Naive thymus-derived CD8-positive, alpha-beta T cell (primary cell): Measurements from ENCODE around the gene BCR. TPM values are rescaled to one million over a fixed set of nuclear protein-coding genes. Genes with fewer than 3 reads are reported as not detected.
A peak's percentile ranks its signal among the peaks of the same experiment; 100 is the strongest.

ENCODE experiments used
- ATAC-seq, 2 donors: fragments of 150-1000 bp; cut with Tn5 transposase in 1 of 2; sonication (Bioruptor Pico), chemical (Tn5 transposase) in 1 of 2; 1 replicate in 1 of 2; 2 replicates in 1 of 2; pipeline ENCODE4 v1.10.0; 2021; ENCODE audit warnings: mild to moderate bottlenecking in 2 of 2, moderate library complexity in 2 of 2
- POLR2A ChIA-PET: fragments of 350-600 bp; sonication (Branson Sonifier 250); formaldehyde crosslinking; loops from one replicate; lab custom pipeline; 2021; ENCODE audit warnings: antibody characterized with exemption; lab: Charles Lee
- DNase-seq, 10 donors: peaks; one replicate each; pipeline versions ENCODE4 v3.0.0 to v3.0.0-alpha.2; 2020 to 2022
- H3K27ac Mint-ChIP-seq, 10 donors: one replicate each; pipeline ENCODE4 v1.8.0; 2020 to 2022; ENCODE audit warnings: mild to moderate bottlenecking in 10 of 10, mixed read lengths in 10 of 10, moderate library complexity in 4 of 10, inconsistent platforms in 1 of 10
- H3K27me3 Mint-ChIP-seq, 5 donors: one replicate each; pipeline ENCODE4 v1.8.0; 2021 to 2022; ENCODE audit warnings: mixed read lengths in 5 of 5
- H3K36me3 Mint-ChIP-seq, 3 donors: one replicate each; pipeline ENCODE4 v1.8.0; 2020 to 2022; ENCODE audit warnings: mixed read lengths in 3 of 3, mild to moderate bottlenecking in 2 of 3, inconsistent platforms in 1 of 3
- H3K4me1 Mint-ChIP-seq, 4 donors: one replicate each; pipeline ENCODE4 v1.8.0; 2021 to 2022; ENCODE audit warnings: mixed read lengths in 4 of 4
- H3K4me3 Mint-ChIP-seq, 10 donors: one replicate each; pipeline ENCODE4 v1.8.0; 2020 to 2022; ENCODE audit warnings: mild to moderate bottlenecking in 10 of 10, mixed read lengths in 10 of 10, moderate library complexity in 6 of 10, inconsistent platforms in 1 of 10
- H3K9me3 Mint-ChIP-seq, 9 donors: one replicate each; pipeline ENCODE4 v1.8.0; 2020 to 2022; ENCODE audit warnings: mixed read lengths in 9 of 9, mild to moderate bottlenecking in 3 of 9, inconsistent platforms in 1 of 9, moderate library complexity in 1 of 9
- polyA plus RNA-seq, 3 donors: library from polyadenylated mRNA; unstranded; fragments of 300-500 nt; fragmentation: Illumina TruSeq; gene quantifications; one replicate each; pipeline ENCODE4 v1.2.3, GENCODE V29; 2021
- total RNA-seq, 8 experiments: library from RNA in 2 of 8; stranded (reverse) in 2 of 8; gene quantifications; one replicate each; pipeline ENCODE4 v1.2.3 and lab custom pipeline; 2021 to 2026

The BCR gene
- total and polyA plus RNA-seq, 5 experiments from 2014 or later = 3.8 to 76.9 (median 18.3) TPM

GRCh38 chr22:23289851-23290724 is 109.8 kb downstream of the BCR start:
- Mint-ChIP-seq H3K27ac (peak overlapping the region in 2 of 10 donors; percentile 49 to 76), H3K4me3 (no peak overlapping the region), H3K36me3 (peaks cover 4 to 79% (median 15%) of the 10 kb centered on the region in 3 donors), H3K27me3 (no peaks in the 10 kb centered on the region), H3K9me3 (no peaks in the 10 kb centered on the region), H3K4me1 (peaks cover 0 to 5% (median 2%) of the 10 kb centered on the region in 4 donors)
- peak; percentile 67 to 72 for ATAC-seq
- peak; percentile 32 to 75 (median 52) for DNase-seq
- POLR2A ChIA-PET = interaction anchor here (0.6 to 2.6 kb wide), 2 partner anchors 41 to 111 kb away, joined by 3 to 11 read pairs; partner anchors contain the start of gene BCR

- ATAC-seq (no peak), DNase-seq (no peak)
- H3K36me3 Mint-ChIP-seq = peaks cover 4 to 84% (median 23%) of the 10 kb centered on the region in 3 donors
- H3K27ac Mint-ChIP-seq = peak overlapping the region in 1 of 10 donors; percentile 51
- no peaks in the 10 kb centered on the region for H3K27me3 Mint-ChIP-seq
- POLR2A ChIA-PET = interaction anchor here (0.7 kb wide), 1 partner anchor 114 kb away, joined by 5 read pairs; no protein-coding TSS in a partner anchor
- H3K9me3 Mint-ChIP-seq = no peaks in the 10 kb centered on the region
- H3K4me3 Mint-ChIP-seq = no peak overlapping the region
- H3K4me1 Mint-ChIP-seq = peaks cover 0 to 5% (median 2%) of the 10 kb centered on the region in 4 donors
Observed at GRCh38 chr22:23291806-23292452, 111.6 kb downstream of the BCR start.

GRCh38 chr22:23292453-23293350 is 112.4 kb downstream of the BCR start:
- Mint-ChIP-seq H3K27me3 (no peaks in the 10 kb centered on the region), H3K4me1 (peaks cover 0 to 5% (median 2%) of the 10 kb centered on the region in 4 donors), H3K27ac (peak overlapping the region in 2 of 10 donors; percentile 9 to 51), H3K9me3 (no peaks in the 10 kb centered on the region), H3K4me3 (no peak overlapping the region), H3K36me3 (peaks cover 4 to 88% (median 24%) of the 10 kb centered on the region in 3 donors)
- POLR2A ChIA-PET = interaction anchor here (0.7 kb wide), 1 partner anchor 114 kb away, joined by 5 read pairs; no protein-coding TSS in a partner anchor
- DNase-seq (no peak), ATAC-seq (no peak)

GRCh38 chr22:23293720-23294119 is 113.4 kb downstream of the BCR start:
- Mint-ChIP-seq H3K27ac (no peak overlapping the region), H3K9me3 (no peaks in the 10 kb centered on the region), H3K4me1 (peaks cover 0 to 5% (median 2%) of the 10 kb centered on the region in 4 donors), H3K4me3 (no peak overlapping the region), H3K27me3 (no peaks in the 10 kb centered on the region), H3K36me3 (peaks cover 4 to 89% (median 27%) of the 10 kb centered on the region in 3 donors)
- DNase-seq (no peak), ATAC-seq (no peak)
- POLR2A ChIA-PET = no interaction called here

GRCh38 chr22:23294221-23294620 is 113.9 kb downstream of the BCR start:
- Mint-ChIP-seq H3K4me3 (no peak overlapping the region), H3K9me3 (no peaks in the 10 kb centered on the region), H3K4me1 (peaks cover 0 to 5% (median 2%) of the 10 kb centered on the region in 4 donors), H3K36me3 (peaks cover 4 to 88% (median 27%) of the 10 kb centered on the region in 3 donors), H3K27ac (no peak overlapping the region), H3K27me3 (no peaks in the 10 kb centered on the region)
- ATAC-seq (no peak), DNase-seq (no peak)
- POLR2A ChIA-PET = no interaction called here

- Mint-ChIP-seq H3K36me3 (peaks cover 3 to 75% (median 20%) of the 10 kb centered on the region in 3 donors), H3K4me1 (peaks cover 0 to 2% (median 0%) of the 10 kb centered on the region in 4 donors), H3K4me3 (no peak overlapping the region), H3K9me3 (no peaks in the 10 kb centered on the region), H3K27ac (peak overlapping the region in 1 of 10 donors; percentile 29), H3K27me3 (no peaks in the 10 kb centered on the region)
- peak in 1 of 10 donors; percentile 35 for DNase-seq
- POLR2A ChIA-PET = no interaction called here
- ATAC-seq = no peak
Observed at GRCh38 chr22:23300476-23300875, 120.2 kb downstream of the BCR start.

- DNase-seq (peak in 1 of 10 donors; percentile 53), ATAC-seq (no peak)
- POLR2A ChIA-PET = no interaction called here
- Mint-ChIP-seq H3K36me3 (peaks cover 3 to 66% (median 16%) of the 10 kb centered on the region in 3 donors), H3K9me3 (no peaks in the 10 kb centered on the region), H3K4me3 (no peak overlapping the region), H3K4me1 (peaks cover 0 to 2% (median 0%) of the 10 kb centered on the region in 4 donors), H3K27me3 (no peaks in the 10 kb centered on the region), H3K27ac (peak overlapping the region in 1 of 10 donors; percentile 11)
Observed at GRCh38 chr22:23301591-23301990, 121.3 kb downstream of the BCR start.

- no peak for ATAC-seq
- POLR2A ChIA-PET = no interaction called here
- no peak overlapping the region for H3K4me3 Mint-ChIP-seq
- peaks cover 3 to 58% (median 11%) of the 10 kb centered on the region in 3 donors for H3K36me3 Mint-ChIP-seq
- peak in 1 of 10 donors; percentile 54 for DNase-seq
- H3K4me1 Mint-ChIP-seq = peaks cover 0 to 2% (median 0%) of the 10 kb centered on the region in 4 donors
- no peaks in the 10 kb centered on the region for H3K27me3 Mint-ChIP-seq
- no peaks in the 10 kb centered on the region for H3K9me3 Mint-ChIP-seq
- no peak overlapping the region for H3K27ac Mint-ChIP-seq
Observed at GRCh38 chr22:23302171-23303002, 122.1 kb downstream of the BCR start.

- ATAC-seq (no peak), DNase-seq (peak in 1 of 10 donors; percentile 15)
- Mint-ChIP-seq H3K36me3 (peaks cover 3 to 32% (median 5%) of the 10 kb centered on the region in 3 donors), H3K27ac (no peak overlapping the region), H3K4me3 (no peak overlapping the region), H3K4me1 (peaks cover 0 to 2% (median 0%) of the 10 kb centered on the region in 4 donors), H3K27me3 (no peaks in the 10 kb centered on the region), H3K9me3 (no peaks in the 10 kb centered on the region)
- POLR2A ChIA-PET = no interaction called here
Observed at GRCh38 chr22:23305321-23305910, 125.1 kb downstream of the BCR start.

GRCh38 chr22:23305922-23306374 is 125.6 kb downstream of the BCR start:
- Mint-ChIP-seq H3K9me3 (no peaks in the 10 kb centered on the region), H3K4me3 (no peak overlapping the region), H3K27me3 (no peaks in the 10 kb centered on the region), H3K27ac (no peak overlapping the region), H3K36me3 (peaks cover 3 to 28% (median 3%) of the 10 kb centered on the region in 3 donors), H3K4me1 (peaks cover 0 to 2% (median 0%) of the 10 kb centered on the region in 4 donors)
- DNase-seq (peak in 2 of 10 donors; percentile 12 to 53), ATAC-seq (no peak)
- POLR2A ChIA-PET = no interaction called here

GRCh38 chr22:23306438-23306921 is 126.2 kb downstream of the BCR start:
- no peaks in the 10 kb centered on the region for H3K27me3 Mint-ChIP-seq
- H3K4me3 Mint-ChIP-seq = no peak overlapping the region
- ATAC-seq = no peak
- H3K9me3 Mint-ChIP-seq = no peaks in the 10 kb centered on the region
- H3K36me3 Mint-ChIP-seq = peaks cover 3 to 23% (median 3%) of the 10 kb centered on the region in 3 donors
- DNase-seq = peak in 2 of 10 donors; percentile 12 to 44
- no peak overlapping the region for H3K27ac Mint-ChIP-seq
- POLR2A ChIA-PET = no interaction called here
- peaks cover 0 to 2% (median 0%) of the 10 kb centered on the region in 4 donors for H3K4me1 Mint-ChIP-seq
